HEK293T (cell line): ENCODE results near the gene TMEM229B.

Experiments used
- ARNT ChIP-seq: fragments of 450-650 bp; IDR thresholded peaks from 2 replicates; pipeline ENCODE4 v1.6.1; 2017; ENCODE audit warnings: mild to moderate bottlenecking
- FOXM1 ChIP-seq: fragments of 450-650 bp; IDR thresholded peaks from 2 replicates; pipeline ENCODE4 v1.6.1; 2017; ENCODE audit warnings: mild to moderate bottlenecking, borderline replicate concordance
- L3MBTL2 ChIP-seq: fragments of 450-650 bp; conservative IDR thresholded peaks from 2 replicates; pipeline ENCODE4 v1.6.1; 2016; ENCODE audit warnings: mild to moderate bottlenecking
- ZNF384 ChIP-seq: fragments of 450-650 bp; IDR thresholded peaks from 2 replicates; pipeline ENCODE4 v1.6.1; 2016
- TF ChIP-seq, protein P1 (sequence below): fragments of 450-650 bp; IDR thresholded peaks from 2 replicates; pipeline ENCODE4 v1.6.1; 2016

DNA sequence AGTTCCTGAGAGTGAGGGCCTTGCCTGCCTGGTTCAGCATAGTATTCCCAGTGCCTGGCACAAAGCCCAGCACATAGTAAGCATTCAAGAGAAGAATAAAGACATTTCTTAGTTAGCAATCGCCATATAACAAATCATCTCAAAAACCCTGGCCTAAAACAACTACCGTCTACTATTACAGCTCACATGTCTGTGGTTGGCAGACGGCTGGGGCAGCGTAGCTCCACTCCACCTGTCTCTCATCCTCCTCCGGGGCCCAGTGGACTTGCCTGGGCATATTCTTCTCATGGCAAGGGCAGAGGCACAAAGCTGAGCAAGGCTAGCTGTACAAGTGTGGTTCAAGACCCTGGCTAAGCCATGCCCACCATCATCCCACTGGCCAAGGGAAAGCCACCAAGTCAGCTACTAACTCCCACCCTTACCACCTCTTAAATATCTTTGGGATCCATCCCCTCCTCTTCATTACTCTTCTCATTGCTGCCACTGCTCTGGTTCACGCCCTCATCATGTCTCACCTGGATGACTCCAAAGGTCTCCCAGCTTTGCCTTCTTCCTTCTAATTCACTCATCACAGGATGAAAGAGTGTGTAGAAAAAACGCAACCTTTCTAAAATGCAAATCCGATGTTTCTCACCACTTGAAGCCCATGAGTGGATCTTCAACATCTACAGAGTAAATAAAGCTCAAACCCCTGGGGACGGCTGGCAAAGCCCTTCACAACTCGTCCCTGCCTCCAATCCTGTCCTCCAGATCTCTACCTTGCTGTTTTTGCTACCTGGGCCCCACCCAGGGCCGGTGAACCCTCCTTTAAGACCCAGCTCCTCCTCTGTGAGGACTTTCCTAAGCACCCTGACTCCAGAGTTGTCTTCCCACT, 10.4 kb downstream of the TMEM229B start:
- no peak for TF ChIP-seq FOXM1
- TF ChIP-seq, protein P1, sequence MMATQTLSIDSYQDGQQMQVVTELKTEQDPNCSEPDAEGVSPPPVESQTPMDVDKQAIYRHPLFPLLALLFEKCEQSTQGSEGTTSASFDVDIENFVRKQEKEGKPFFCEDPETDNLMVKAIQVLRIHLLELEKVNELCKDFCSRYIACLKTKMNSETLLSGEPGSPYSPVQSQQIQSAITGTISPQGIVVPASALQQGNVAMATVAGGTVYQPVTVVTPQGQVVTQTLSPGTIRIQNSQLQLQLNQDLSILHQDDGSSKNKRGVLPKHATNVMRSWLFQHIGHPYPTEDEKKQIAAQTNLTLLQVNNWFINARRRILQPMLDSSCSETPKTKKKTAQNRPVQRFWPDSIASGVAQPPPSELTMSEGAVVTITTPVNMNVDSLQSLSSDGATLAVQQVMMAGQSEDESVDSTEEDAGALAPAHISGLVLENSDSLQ: no peak
- TF ChIP-seq ARNT: no peak
- TF ChIP-seq L3MBTL2: no peak
- no peak for TF ChIP-seq ZNF384
